Umbilical cord (tissue), 2 donors: ENCODE measurements around the gene GPRC5D. TPM values are rescaled to one million over a fixed set of nuclear protein-coding genes. Genes with fewer than 3 reads are reported as not detected.

Experiments
- DNase-seq: peaks from one replicate; pipeline ENCODE4 v3.0.0-alpha.2; 2015; ENCODE audit warnings: low spot score
- total RNA-seq: library from RNA; depleted of rRNA; stranded (reverse); fragments of >200 nt; gene quantifications from one replicate; pipeline ENCODE4 v1.2.3, GENCODE V29; 2014; ENCODE audit warnings: low replicate concordance; ENCODE audit not compliant: insufficient read depth

Gene GPRC5D
- total RNA-seq, 1 donor from 2014 or later, result not detected

DNA sequence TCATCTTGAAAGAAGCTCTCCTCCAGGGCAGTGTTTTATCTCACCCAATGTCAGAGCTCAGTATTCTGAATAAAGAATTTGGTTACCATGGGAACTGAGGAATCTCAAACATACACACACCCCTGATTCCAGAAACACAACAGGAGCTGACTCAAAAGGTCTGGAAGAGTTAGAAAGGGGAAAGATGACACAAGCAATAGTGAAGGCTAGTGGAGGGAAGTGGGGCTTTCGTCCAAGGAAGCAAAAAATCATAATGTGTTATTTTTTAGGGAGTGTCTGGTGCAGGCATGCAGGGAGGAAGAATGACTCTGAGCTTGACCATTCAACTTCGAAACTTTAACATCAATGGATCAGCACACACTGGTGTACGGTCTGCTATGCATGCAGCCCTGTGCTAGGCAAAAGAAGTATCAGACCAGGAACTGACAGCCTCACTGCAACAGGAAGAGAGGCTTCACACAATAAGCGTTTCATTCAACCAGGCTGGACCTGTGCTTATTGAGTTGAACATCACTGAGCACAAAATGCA, 27.8 kb upstream of the GPRC5D start:
- peak; percentile 98 for DNase-seq

DNA sequence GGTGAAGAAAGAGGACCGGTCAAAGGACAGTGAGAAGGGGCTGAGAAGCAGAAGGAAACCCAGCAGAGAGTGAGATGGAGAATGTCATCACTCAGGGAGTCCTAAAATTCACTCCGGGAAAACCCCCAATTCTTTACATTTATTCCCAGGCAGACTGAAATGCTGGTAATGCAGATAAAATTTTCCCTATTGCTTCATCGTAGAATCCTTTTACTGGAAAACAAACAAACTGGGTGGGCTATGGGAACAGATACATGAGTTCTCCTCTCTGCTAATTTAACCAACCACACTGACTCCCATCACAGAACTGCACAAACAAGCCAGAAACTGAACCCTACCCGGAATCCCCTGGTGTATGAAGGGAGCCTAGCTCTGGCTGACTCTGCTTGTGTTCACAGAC, 27.2 kb upstream of the GPRC5D start:
- DNase-seq, result peak; percentile 77

DNA sequence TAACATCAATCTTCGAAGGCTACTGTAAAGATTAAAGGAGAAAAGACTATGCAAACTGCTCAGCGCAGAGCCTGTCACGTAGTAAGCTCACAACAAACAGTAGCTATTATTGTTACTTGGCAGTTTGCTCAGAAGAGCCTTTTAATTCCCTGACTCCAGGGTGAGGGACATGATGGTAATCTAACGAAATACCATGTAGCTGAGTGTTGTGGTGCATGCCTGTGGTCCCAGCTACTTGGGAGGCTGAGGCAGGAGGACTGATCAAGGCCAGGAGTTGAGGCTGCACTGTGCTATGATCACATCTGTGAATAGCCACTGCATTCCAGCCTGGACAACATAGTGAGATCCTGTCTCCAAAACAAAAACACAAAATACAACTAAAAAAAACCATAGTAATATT, 25.3 kb upstream of the GPRC5D start:
- DNase-seq, result no peak

DNA sequence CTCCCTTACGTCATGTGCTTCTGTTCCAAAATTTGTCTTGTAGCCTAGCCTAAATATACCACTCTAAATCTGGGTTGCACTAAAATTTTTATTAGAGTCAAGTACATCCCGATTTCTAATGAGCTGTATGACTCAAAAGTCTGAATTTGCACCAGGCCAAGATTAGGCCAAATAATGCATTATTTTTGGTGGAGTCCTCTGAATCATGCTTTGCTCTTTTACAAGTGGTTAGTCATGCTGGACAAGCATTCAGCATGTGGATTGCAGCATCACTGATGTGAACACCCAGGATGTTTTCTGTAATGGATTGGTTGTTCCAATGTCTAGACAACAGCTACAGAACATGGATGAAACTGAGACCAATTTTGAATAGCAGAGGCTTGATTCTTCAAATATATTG, 24.4 kb upstream of the GPRC5D start:
- DNase-seq, result peak; percentile 77

DNA sequence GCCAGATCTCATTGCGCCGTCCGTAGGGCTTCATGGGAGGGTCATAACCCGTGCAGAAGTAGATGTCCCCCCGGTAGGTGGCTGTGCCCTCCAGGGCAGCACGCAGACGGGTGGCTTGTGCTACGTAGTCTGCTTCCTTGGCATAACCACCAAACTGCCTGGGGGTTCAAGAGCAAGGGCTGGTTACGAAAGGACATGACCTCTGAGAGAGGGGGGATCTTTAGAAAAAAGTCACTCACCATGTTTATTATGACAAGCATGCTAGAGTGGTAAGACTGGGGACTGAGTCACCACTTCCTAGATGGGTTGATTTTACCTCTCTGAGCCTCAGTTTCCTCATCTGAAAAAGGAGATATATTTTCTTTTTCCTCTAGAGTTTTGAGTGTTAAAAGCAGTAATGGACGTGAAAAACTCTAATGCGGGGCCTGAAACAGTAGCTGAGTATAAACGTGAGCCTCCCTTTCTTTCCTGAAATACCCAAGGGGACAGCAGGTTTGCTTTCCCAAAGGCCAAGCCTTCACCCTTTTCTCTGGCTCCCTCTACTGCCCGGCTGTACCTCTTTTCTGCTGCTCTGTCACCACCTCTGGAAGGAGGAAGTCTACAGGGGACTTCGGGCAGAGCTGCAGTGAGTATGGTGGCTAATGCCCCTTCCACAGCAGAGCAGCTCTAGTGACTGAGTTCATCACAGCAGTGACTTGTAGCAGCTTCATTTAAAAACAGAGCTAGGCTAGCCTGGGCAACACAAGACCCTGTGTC, 23.5 kb upstream of the GPRC5D start:
- peak; percentile 27 for DNase-seq

DNA sequence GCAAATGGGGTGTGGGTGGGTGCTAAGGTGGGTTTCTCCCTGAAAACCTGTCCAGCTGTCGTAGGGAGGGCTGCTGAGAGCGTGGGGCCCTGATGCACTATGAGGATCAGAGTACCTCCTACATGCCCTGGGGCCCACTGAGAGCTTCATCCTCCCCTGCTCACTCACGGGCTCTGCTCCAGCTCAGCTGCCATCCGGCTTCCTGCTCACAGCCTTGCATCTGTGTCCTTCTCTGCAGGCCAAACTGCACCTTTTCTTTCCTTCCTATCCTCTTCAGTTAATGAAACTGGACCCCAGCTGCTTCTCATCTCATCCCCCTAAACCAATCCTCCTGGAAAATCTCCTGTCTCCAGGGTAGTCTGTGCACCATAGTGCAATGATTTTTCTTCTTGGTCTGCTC, 22.2 kb upstream of the GPRC5D start:
- no peak for DNase-seq

DNA sequence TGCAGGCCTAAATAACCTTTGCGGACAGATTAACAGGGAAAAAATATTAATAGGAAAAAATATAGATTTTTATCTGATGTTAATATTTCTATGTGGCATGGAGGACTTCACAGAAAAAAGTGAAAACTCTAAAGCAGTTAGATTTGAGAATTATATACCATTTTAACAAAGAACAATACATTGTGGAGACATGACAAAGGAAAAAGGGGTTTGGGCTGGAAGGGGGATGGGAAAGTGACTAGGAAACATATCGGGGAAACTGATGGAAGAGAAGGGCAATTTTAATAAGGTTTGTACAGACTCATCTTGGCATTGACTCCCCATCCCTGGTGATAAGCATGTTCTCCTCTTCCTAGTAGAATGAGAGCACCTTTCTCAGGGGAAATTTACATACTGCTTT, 21.0 kb upstream of the GPRC5D start:
- DNase-seq, result no peak

DNA sequence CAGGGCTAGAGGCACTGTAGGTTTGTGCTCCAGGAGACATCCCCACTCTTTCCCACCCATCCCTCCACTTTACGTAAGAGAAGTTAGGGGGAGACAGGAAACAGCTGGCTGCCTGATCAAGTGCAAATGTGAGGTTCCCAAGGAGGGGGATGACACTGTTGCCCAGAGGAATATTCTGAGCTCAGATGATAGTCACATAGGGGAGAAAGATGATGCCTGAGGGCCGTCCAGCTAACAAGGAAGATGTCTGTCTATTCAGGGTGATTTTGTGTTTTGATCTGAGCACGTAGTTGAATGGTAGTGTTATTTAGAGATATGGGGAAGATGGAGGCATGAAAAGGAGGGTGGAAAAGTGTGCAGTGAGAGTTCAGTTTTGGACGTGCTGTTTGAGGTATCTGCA, 13.9 kb upstream of the GPRC5D start:
- DNase-seq, result no peak

DNA sequence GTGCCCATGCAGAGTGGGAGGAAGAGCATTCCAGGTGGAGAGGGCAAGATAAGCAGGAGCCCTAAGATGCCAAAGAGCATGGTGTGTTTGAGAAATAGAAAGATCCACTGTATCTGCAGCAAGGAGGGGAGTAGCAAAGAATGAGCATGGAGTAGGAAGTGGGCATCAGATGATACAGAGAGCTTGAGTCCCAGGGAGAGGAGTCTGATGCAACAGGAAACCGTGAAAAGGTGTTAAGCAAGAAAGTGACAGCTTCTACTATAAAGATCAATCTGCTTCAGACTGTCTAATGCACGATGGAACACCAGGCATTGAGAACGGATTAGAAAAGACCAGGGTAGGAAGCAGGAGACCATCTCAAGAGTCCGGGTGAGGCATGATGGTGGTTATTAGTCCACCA, 12.3 kb upstream of the GPRC5D start:
- no peak for DNase-seq

DNA sequence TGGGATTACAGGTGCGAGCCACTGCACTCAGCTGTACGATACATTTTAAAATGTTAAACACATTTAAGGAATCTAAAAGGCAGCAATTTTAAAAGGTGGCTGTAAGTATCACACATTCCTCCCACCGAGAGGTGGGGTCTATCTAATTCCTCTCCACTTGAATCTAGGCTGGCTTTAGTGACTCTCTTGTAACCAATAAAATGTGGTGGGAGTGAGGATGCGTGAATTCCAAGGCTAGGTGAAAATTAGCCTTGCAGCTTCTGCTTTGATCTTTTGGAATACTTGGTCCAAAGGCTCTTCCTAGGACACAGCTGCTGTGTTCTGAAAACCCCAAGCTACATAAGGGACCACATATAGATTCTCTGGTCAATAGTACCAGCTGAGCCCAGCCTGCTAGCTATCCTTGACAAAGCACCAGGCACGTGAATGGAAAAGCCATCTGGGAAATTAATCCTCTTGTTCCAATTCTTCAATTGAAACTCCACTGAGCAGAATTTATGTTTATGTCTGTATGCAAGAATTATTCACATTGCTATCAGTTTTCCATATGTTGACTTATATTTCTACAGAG, 8.8 kb upstream of the GPRC5D start:
- DNase-seq, result no peak

DNA sequence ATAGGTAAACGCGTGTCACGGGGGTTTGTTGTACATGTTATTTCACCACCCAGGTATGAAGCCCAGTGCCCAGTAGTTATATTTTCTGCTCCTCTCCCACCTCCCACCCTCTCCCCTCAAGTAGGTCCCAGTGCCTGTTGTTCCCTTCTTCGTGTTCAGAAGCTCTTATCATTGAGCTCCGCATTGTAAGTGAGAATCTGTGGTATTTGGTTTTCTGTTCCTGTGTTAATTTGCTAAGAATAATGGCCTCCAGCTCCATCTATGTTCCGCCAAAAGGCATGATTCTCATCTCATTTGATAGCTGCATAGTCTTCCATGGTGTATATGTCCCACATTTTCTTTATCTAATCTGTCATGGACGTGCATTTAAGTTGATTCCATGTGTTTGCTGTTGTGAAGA, 6.9 kb upstream of the GPRC5D start:
- no peak for DNase-seq

DNA sequence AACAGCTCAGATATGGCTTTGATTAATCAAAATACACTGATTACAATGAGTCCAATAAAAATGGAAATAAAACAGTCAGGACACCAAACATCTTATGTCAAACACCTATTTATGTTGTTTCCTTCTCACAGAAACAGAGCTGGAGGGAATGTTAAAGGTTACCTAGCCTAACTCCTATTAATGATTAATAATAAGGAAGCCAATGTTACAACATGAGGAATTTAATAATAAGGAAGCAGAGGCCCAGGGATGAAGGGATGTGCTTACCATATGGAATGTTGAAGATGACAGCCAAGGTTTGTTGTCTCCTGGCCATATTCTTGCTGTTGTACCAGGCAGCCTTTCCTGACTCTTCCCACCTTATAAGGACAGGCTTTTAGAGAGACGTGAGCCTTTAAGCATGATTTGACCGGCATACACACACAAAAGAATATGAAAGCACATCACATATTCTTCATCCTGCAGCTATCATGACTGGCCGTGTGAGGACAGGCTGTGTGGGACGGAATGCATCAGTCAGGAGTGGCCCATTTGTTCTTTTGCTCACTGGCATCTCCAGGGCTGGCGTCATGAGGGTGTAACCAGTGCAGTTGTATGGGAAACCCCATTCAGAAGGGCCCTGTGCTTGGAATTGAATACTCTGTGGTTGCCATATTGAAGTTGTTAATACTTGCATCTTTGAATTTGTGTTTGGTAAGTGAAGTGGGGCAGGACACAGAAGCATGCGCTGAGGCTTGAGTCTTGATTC, 3.1 kb upstream of the GPRC5D start:
- no peak for DNase-seq

DNA sequence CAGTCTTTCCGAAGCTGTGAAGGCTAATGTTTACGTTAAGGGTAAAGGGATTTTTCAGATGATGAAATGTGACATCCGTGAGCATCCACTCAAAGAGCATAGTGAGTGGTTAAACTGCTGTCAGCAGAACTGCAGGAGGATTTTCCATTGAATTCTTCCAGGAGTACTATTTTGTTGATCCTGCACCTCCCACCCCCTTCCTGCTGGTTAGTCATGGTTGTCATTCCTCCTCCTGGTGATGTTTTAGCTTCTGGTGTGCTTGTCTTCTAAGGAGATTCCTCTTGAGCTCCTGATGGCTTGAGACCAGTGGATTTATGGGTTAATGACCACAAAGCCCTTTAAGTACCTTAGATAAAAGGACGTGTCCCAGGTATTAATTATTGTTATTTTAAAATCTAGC, 2.4 kb upstream of the GPRC5D start:
- DNase-seq, result no peak

DNA sequence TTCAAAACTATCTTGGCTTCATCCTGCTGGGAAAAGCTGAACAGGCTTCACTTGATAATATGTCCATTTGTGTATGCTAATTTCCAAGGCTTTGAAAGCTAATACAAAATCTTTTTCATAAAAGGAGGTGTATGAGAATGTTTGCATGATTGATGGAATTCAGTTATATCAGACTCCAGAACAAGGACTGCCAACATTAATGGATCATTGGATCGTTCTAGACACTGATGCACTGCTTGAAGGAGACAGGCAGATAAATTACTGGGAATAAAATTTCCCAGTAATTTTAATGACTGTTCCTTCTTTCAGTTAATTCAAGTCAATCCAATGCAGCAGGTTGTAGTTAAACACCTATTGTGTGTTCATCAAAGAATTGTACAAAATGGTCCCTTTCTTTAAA, 466 bp downstream of the GPRC5D start:
- DNase-seq, result no peak

DNA sequence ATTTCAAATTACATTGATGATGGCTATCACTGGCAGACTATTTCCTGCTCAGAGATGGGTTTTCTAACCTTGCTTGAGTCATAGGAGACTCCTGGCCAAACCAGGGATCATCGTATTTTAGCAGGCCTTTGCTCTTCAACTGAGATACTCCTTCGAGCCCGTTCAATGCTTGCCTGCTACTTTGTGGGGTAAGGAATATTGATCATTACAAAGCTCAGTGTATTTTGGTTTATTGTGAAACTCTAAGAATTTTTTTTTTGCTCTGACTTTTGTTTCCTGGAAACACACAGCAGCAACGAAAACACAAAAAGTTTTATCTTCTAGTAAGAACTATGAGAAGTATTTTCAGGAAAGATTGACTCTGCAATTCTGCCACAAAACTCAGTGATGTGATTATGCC, 4.1 kb downstream of the GPRC5D start:
- DNase-seq, result no peak

DNA sequence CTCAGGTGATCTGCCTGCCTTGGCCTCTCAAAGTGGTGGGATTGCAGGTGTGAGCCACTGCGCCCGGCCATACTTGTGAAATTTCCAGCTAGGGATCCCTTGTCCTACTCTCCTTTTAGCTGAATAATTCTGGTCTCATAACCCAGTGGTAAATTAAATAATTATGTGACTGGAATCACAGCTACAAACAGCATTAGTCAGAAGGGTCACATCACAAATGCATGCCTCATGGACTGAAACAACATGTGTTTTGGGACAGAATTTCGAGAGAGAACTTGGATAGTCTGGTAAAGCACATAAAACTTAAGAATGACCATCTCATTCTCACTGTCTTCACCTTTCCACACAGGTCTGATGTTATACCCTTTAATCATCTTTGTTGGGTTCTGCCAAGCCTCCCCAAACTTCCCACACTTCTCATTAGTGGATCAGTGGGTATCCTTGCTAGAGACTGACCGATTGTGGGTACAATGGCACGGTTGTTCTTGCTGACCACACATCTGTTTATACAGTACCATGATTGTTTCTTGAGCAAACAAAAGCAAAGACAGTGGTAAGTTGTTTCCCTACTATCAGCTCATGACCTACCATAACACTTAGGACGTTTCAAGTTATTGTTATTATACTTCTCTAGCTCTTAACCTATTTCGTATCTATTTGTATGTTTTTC, 5.1 kb downstream of the GPRC5D start:
- no peak for DNase-seq

DNA sequence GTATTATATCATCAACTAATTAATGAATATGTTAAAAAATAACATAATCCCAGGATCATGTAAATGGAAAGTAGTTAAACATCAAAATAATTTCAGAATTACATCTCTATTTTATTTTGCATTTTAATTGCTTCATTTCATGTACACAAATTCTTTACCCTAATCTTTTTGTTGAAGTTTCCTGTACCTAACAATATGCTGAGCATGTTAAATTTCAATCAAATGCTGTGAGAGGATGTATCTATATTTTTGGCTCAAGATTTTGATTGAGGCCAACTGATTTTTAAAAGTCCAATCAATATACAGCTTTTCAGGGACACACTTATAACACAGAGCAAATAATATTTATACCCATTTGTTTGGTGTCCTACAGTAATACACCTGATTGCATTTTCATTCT, 6.4 kb downstream of the GPRC5D start:
- no peak for DNase-seq

DNA sequence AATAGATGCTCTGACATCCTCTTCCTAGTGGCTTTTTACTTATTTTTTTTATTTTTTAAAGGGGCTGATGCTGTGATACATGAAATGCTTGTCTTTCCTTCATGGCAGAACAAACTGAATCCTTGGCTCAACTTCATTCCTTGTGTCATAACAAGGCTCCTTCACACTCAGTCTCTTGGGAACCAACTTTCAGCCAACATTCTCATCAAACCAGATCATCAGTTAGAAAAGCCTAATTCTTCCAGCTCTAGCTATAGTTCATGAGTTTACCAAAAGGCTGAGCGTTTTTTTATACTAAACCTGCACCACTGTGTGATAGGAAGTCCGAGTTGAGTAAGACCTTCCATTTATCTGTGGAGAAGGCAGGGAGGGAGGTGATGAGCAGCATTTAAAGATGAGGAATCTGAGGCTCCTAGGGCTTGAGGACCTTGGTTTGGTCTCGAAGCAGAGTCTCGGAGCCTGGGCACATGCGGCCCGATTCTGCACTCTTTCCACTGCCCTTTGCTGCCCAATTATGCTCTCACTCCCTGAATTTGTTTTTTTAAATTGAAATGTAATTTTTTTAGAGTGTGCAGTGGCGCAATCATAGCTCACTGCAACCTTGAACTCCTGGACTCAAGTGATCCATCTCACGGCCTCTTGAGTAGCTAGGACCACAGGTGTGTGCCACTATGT, 8.2 kb downstream of the GPRC5D start:
- no peak for DNase-seq

DNA sequence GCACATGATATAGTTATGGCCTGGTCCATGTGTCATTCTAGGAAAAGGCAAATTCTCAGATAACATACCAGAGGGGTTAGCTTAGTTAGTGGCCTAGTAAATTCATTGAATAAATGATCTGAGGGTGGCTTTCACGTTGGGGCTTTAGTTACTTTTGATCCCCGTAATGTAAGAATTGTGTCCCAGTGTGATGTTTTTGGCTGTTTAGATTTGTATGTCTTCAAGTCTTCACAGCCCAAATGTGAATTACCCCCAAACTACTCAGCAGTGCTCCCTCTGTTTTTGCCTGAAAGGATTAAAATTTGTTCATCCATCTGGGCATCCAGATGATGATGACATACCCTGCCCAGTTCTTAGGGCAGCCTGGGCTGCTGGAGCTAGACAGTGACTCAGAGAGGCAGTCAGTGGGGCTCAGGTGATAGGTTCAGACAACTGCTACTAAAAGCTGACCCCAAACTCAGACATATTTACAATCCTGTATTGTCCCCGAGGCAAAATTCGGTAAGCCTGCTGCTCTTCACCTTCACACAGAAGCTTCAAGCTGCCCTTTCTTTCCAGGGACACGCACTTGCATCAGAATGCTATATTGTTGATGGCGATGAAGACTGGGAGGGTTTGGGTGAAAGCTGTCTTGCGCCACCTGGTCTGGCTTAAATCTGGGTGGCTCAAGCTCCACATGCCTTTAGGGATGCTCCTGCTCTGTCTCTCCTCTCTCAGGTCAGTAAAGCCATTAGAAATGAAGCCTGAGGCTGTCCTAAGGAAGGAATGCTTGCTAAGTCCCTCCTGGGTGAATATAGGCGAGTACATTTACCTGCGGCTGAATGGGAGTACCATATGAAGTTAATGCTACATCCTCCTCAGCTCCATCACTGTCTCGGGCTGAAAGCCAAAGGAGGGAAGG, 10.3 kb downstream of the GPRC5D start:
- DNase-seq, result no peak

DNA sequence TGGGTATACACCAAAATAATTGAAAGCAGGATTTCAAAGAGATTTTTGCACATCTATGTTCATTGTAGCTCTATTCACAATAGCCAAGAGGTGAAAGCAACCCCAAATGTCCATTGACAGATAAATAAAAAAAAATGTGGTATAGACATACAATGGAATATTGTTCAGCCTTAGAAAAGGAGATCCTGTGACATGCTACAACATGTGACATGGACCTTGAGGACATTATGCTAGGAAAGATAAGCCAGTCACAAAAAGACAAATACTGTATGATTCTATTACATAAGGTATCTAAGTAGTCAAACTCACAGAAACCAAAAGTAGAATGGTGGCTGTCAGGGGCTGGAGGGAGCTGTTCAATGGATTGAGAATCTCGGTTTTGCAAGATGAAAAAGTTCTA, 12.1 kb downstream of the GPRC5D start:
- no peak for DNase-seq

DNA sequence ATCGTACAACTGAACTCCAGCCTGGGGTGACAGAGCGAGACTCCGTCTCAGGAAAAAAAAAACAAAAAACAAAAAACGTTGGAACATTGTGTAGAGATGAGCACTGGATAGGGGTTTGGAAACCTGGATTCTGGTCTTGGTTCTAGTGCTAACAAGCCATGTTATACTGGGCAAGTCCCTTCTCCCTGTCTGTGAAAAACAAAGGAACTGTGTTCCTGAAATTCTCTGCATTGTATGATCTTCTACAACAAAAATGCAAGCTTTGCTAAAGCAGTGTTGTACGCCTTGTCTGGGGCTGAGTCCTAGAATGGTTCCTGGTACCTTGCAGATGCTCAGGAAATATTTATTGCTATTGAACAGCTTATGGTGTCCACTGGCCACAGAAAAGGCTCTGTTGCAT, 13.4 kb downstream of the GPRC5D start:
- no peak for DNase-seq
